Amygdala (tissue), 56 donors: Measurements from ENCODE around the gene WNT3A.

Experiments
- DNase-seq, 56 donors: peaks; one replicate each; lab custom pipeline; 2025; lab: John Stamatoyannopoulos, UW

The WNT3A gene

DNA sequence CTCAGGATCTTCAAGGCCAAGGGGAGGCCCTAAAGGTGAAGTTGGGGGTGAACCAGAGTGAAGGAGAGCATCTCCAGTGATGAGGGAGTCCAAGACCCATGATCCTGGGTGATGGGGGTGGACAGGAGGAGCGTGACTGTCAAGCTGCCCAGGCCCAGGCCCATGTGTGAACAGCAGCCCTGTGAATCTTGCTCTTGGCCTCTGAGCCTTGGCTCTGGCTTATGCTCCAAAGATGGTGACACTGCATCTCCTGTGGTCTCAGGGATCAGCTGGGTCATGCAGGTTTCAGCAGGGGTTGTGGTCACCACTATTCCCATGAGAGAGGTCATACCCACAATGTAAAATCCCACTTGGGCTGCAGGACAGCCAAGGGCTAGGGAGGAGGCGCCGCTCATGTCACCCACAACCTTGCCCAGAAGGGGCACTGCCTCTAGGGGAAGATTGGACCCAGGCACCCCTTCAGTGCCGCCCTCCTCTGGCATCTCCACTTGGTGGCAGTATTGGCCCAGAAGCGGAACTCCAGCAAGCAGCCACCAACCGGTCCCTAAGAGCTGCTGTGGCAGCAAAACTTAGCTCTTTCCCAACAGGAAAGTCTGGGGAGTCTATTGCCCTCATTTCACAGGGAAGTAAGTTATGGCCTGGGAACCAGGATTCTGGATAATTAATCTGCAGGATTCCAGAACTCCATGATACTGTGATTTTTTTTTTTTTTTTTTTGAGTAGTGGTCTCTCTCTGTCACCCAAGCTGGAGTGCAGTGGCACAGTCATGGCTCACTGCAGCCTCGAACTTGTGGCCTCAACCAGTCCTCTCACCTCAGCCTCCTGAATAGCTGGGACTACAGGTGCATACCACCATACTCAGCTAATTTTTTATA is 7.5 kb upstream of the WNT3A start:
- DNase-seq, result peak in 23 of 56 donors; percentile 3 to 63 (median 23)

- no peak for DNase-seq
These were observed 6.4 kb upstream of the WNT3A start for GRCh38 chr1:228000416-228000815.

- DNase-seq, result no peak
These were observed 5.8 kb upstream of the WNT3A start for GRCh38 chr1:228000836-228001563.

DNA sequence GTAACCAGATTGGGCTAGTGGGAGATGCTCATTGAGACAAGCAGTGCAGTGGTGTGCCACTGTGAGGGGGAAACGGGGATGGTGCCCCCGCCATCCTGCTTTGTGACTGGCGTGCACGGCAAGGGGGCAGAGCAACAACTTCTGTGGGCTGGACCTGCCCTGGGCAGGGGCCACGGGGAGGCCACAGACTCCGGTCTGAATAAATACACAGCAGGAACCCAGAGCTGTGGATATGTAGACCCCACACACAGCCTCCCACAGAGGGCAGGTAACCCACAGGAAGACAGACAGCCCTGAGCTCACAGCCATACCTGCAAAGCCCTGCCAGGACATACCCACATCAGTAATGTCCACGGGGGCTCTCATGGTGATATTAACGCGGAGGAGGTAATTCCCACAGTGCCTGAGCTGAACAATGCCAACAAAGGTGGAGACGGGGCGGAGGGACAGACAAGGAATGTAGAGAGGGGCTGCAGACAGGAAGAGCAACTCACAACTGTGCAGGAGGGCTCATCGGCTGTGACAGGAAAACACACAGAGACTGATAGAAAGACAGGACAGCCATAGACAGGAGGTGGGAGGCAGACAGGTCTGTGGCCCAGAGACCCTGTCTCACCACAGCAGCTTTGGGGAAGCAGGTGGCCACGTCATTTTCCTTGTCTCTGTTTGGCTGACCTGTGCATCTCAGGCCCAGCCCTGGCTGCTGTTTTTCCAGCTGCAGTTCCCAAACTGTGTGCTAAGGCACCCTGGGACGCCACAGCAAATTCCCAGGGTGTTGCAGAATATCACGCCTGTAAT is 4.9 kb upstream of the WNT3A start:
- no peak for DNase-seq

GRCh38 chr1:228002792-228003191 is 4.0 kb upstream of the WNT3A start:
- DNase-seq, result no peak

DNA sequence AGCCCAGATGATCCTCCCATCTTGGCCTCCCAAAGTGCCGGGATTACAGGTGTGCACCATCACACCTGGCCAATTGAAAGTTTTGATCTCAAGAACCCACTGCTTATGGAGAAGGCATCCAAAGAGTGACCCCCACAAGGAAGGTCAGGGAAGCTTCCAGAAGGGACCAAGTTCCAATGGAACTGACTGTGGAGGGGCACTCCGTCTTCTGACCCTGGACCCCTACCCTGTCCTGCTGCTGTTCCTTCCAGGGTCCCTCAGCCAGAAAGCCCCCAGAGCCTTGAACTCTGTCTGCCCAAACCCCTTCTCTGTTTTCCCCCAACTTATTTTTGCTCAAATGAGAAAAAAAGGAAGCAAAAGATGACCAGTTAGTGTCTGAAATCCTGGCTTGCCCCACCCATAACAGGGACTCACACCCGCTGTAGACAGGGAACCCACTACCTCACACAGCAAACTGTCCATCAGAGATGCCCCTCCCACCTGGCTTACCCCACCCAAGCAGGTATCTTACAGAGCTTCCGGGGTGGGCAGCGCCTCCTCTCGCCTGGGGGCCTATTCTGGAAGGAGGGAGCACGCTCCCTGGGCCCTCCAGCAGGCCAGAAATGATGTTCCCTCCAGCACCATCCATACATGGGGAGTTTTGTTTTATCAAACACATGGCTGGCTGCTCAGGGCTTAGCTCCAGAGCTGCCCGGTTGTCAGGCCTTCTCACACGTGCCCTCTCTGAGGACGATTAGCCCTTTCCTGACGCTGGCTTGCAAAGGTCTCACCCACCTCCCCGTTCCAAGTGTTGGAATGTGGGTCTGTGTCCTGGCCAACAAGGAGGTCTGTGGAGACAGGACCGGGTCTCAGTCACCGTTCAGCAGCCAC is 3.1 kb upstream of the WNT3A start:
- DNase-seq, result no peak

- DNase-seq, result no peak
These were observed 2.4 kb upstream of the WNT3A start for GRCh38 chr1:228004331-228004855.

DNA sequence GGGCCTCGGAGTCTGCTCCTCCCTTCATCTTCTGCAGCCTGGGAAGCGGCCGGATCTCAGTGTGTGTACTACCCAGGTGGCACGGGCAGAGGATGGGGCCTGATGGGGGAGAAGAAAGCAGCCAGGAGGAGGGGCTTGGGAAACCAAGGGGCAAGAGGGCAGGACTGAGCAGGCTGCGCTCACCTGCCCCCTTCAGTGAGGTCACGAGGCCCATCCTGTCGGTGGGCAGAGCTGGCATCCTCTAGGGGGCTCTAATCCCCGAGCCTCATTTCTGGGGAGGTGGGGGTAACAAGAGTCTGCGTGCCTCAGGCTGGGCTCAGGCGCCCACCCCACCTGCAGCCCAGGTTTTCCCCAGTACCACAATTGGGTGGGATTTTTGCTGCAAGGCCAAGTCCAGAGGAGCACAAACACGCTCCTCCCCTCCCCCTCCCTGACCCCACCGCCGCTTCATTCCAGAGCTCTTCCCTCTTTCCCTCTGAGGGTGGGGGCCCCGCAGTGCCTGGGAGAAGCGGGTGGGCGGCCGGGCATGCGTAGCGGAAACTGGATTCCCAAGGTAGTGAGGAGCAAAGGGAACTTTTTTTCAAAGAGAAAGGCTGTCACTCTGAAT is 1.8 kb upstream of the WNT3A start:
- no peak for DNase-seq

DNA sequence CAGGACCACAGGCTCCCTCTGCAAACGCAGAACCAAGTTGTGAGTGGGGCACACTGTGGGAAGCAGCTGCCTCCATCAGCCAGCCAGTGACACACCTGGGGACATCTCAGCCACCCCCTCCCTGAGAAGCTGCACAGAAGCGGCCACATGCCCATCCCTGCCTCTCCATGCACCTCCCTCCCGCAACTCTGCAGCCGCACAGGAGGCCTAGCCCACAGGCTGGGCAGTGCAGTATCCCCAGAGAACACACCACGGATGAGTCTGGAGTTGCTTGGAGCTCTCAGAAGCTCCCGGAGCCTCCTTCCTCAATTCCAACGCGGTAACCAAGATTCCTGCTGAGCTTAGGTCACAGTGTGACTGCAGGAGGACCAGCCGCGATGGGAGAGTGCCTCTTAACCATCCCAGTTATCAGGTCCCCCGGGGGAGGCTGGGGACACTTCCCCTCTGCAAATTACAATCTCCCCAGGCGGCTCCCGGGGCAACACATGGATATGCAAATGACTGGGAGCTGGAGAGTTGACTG is 1.2 kb upstream of the WNT3A start:
- no peak for DNase-seq

- no peak for DNase-seq
These were observed 588 bp upstream of the WNT3A start for GRCh38 chr1:228006034-228006785.

GRCh38 chr1:228007049-228007800 is 427 bp downstream of the WNT3A start:
- DNase-seq, result no peak

DNA sequence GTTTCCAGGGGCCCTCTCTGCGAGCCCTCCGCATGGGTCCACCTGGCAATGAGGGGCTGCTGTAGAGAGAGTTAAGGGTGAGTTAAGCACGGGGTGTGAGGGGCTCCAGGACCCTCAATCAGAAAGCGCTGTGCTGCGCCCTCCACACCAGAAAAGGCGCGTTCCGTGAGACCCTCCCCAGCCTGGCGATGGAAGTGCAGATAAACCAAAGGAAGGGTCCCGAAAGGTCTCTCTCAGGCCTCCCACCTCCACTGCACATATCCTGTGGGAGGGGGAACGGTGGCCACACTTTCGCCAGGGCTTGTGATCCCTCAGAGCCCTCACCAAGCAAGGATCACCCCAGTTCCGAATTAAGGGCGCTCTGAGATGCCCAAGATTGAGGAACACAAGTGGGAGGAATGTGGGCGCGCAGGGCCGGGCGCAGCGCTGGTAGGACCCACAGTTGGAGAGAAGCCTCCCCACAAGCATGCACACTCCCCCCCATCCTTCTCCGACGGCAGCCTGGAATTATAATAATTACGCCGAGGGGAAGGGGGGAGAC is 1.1 kb downstream of the WNT3A start:
- no peak for DNase-seq

GRCh38 chr1:228008391-228009115 is 1.8 kb downstream of the WNT3A start:
- DNase-seq, result no peak

DNA sequence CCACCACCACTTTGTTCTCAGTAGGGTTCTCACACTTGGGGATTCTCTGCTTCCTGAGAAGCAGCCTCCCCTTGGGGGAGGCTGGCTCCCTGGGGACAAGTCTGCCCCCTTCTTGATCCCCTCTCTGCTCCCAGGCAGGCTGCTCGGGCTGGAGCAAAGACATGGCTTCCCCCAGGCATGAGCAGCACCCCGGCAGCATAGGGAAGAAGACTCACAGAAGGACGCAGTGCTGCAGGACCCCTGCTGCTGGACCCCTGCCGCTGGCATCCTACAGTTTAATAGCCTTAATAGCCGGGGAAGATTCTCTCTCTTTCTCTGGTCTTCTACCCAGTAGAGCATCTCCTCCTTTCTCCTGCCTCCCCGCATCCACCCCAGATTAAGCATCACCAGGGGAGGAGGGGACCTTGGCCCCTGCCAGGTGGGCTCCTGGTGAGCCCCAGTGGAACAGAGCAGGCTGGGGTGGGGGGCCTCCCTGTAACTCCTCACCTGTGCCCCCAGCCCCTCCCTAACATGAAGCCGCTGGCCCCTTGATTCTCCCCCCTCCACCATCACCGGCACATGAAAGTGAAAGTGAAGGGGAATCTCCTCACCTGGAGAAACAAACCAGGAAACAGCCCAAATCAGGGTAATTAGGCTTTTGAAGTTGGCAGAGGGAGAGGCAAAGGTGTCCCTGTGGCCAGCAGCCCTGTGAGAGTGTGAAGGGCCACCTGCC is 2.5 kb downstream of the WNT3A start:
- DNase-seq, result no peak

DNA sequence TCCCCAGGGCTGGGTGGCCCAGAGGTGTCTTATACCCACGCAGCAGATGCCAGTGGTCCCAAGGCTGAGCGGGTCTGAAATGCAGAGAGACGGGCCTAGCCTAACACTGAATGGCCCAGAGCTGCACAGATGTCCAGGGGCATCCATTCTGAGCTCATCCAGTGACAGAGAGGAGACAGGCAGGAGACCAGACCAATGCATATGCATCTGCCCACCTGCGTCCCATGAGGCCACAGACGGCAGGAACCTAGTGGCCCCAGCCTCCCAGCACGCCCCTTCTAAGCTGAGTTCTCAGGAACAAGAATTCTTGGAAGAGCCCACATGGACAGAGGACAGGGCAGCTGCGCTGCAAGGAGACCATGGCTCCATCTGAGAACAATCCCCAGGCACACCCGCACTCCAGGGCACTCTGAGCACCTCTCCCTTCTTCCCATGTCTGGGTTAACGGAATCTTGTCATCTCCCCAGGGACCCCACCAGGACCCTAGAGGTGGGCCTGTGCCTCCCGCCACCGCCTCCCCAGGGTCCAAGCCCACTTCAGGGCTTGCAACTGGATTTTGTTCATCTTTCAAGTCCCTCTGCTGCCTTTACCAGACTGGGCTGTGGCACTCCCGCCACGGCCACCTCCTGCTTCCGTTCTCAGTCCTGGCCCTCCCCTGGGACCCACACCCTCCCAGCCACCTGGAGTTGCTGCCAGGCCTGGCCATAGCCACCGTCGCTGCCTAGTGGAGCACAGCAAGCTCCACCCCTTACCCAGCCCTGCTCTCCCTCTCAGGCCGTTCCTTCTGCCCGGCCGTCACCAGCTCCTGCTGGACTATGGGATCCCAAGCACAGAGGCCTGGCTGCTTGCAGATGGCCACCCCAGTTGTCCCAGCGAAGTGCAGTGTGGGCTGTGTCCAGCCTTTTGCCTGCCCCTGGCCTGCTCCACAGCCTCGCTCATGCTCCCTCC is 3.3 kb downstream of the WNT3A start:
- DNase-seq, result no peak
